GM06990 (cell line): ENCODE measurements around the gene DPH2.

ENCODE experiments used
- DNase-seq: peaks from one replicate; pipeline ENCODE4 v3.0.0-alpha.2; 2011; ENCODE audit not compliant: insufficient read length; ENCODE audit errors: extremely low read depth
- H3K27me3 ChIP-seq: replicated peaks from 2 replicates; pipeline ENCODE4 v1.6.0; 2011; ENCODE audit warnings: low read length; ENCODE audit not compliant: control insufficient read depth, insufficient read depth
- H3K36me3 ChIP-seq: 2 replicates; pipeline ENCODE4 v1.5.1; 2011; ENCODE audit warnings: low read length; ENCODE audit not compliant: control insufficient read depth, insufficient read depth
- H3K4me3 ChIP-seq: replicated peaks from 2 replicates; pipeline ENCODE4 v1.5.1; 2011; ENCODE audit warnings: low read depth, mild to moderate bottlenecking, control low read depth, low read length
- CTCF ChIP-seq: IDR thresholded peaks from 2 replicates; pipeline ENCODE4 v1.5.1; 2011; ENCODE audit warnings: low read length, control low read depth, mild to moderate bottlenecking, inconsistent platforms; ENCODE audit not compliant: insufficient read depth, poor library complexity, severe bottlenecking

The DPH2 gene

DNA sequence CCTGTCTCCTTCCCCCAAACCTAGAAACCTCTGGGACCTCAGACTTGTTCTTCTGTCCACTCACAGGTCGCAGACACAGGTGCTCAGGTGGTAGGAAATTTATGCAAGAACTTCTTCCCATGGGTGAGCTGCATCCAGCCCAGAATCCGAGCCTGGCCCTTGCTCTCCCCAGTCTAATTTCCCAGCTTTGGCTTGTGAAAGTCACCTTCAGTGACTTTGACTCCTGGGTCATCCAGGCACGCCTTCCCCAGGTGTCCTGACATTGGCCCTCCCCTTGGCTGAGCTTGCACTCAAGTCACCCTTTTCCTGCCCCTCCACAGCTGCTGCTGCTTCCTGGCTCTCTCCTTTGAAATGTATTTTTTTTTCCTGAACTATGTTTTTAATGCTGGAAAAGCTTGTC is 16.4 kb upstream of the DPH2 start:
- TF ChIP-seq CTCF = no peak
- no peaks in the 10 kb centered on the region for H3K27me3 ChIP-seq
- peaks cover 6% of the 10 kb centered on the region for H3K36me3 ChIP-seq
- DNase-seq = no peak
- H3K4me3 ChIP-seq = no peak overlapping the region

DNA sequence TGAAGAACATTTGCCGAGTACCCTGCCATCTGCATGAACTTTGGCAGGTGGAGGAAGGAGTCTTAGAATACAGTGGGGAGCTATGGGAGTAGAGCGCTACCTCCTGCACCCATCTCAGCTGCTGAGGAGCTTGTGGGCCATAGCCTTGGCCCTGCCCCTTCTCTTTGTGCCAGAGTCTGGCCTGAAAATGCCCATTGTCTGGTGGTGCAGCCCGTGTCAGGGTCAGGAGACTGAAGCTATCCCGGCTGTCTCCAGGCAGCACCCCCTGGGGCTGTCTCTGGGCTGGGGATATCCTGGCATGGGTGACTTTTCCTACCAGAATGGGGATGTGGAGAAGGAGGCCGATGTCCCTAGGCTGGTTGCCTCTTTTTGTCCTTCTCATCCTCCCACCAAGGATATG is 15.8 kb upstream of the DPH2 start:
- Histone ChIP-seq H3K27me3 (no peaks in the 10 kb centered on the region), H3K36me3 (peaks cover 6% of the 10 kb centered on the region), H3K4me3 (no peak overlapping the region)
- DNase-seq = no peak
- TF ChIP-seq CTCF = no peak

DNA sequence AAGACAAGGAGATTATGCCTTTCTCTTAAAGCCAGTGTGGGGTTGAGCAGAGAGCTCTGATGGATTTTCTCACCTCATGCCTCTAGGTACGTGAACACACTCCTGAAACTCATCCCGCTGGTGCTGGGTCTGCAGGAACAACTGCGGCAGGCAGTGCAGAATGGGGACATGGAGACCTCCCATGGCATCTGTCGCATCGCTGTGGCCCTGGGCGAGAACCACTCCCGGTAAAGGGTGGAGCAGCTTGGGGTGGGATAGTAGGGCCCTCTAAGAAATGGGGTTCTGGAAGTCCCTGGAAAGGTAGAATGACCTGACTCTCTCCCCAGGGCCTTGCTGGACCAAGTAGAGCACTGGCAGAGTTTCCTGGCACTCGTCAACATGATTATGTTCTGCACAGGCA is 13.6 kb upstream of the DPH2 start:
- Histone ChIP-seq H3K36me3 (peaks cover 8% of the 10 kb centered on the region), H3K4me3 (no peak overlapping the region), H3K27me3 (no peaks in the 10 kb centered on the region)
- no peak for DNase-seq
- no peak for TF ChIP-seq CTCF

- TF ChIP-seq CTCF = no peak
- no peak for DNase-seq
- H3K4me3 ChIP-seq = no peak overlapping the region
- no peaks in the 10 kb centered on the region for H3K27me3 ChIP-seq
- H3K36me3 ChIP-seq = peaks cover 11% of the 10 kb centered on the region
Measured at GRCh38 chr1:43957407-43958040, 12.3 kb upstream of the DPH2 start.

GRCh38 chr1:43958351-43959255 is 11.2 kb upstream of the DPH2 start:
- DNase-seq = no peak
- H3K4me3 ChIP-seq = no peak overlapping the region
- no peak for TF ChIP-seq CTCF
- H3K27me3 ChIP-seq = no peaks in the 10 kb centered on the region
- H3K36me3 ChIP-seq = peaks cover 13% of the 10 kb centered on the region
